GM12891 (cell line): Measurements from ENCODE around the gene RABL6.
"Not testable (repeated sequence)": the region's sequence is repeated elsewhere in the genome, so short reads cannot be mapped to it uniquely, and the experiment has no call there.

Experiments
- DNase-seq: peaks from one replicate; pipeline ENCODE4 v3.0.0; 2011; ENCODE audit warnings: low spot score; ENCODE audit not compliant: insufficient read length
- FAIRE-seq: peaks from 2 replicates; lab custom pipeline; 2011; peaks lifted over from hg19 to GRCh38; lab: Jason Lieb, UNC
- PAX5 ChIP-seq: IDR thresholded peaks from 2 replicates; pipeline ENCODE4 v1.6.1; 2011; ENCODE audit warnings: low read length, moderate library complexity, mild to moderate bottlenecking; ENCODE audit not compliant: insufficient read depth, severe bottlenecking
- POLR2A ChIP-seq: IDR thresholded peaks from 2 replicates; pipeline ENCODE4 v1.6.1; 2011; ENCODE audit warnings: low read depth, low read length, control low read depth
- POLR2AphosphoS5 ChIP-seq: IDR thresholded peaks from 2 replicates; pipeline ENCODE4 v1.6.1; 2011; ENCODE audit warnings: low read depth, low read length, control low read depth
- POU2F2 ChIP-seq: IDR thresholded peaks from 2 replicates; pipeline ENCODE4 v1.6.1; 2011; ENCODE audit warnings: low read depth, mild to moderate bottlenecking, control low read depth, low read length, moderate library complexity
- SPI1 ChIP-seq: IDR thresholded peaks from 2 replicates; pipeline ENCODE4 v1.6.1; 2011; ENCODE audit warnings: low read depth, low read length, control low read depth
- TAF1 ChIP-seq: IDR thresholded peaks from 2 replicates; pipeline ENCODE4 v1.6.1; 2011; ENCODE audit warnings: low read depth, low read length, control low read depth

Gene RABL6

DNA sequence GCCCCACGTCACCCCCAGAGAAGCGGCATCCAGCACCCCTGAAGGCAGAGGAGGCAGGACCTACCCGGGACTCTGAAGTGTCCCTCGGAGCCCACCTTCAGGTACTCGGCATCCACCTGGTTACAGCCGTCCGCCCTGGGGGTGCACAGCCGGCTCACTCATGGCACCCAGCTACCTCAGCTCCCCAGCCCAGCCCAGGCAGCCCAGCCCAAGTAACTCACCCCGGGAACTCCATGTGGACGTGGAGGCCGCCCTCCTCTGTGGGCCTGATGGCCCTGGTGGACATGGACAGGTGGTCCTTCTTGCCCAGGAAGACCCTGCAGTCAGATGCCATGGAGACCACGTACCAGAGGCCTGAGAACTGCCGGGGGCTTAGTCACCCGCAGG is 44.1 kb upstream of the RABL6 start:
- FAIRE-seq (no peak), DNase-seq (no peak)
- TF ChIP-seq SPI1 = no peak

DNA sequence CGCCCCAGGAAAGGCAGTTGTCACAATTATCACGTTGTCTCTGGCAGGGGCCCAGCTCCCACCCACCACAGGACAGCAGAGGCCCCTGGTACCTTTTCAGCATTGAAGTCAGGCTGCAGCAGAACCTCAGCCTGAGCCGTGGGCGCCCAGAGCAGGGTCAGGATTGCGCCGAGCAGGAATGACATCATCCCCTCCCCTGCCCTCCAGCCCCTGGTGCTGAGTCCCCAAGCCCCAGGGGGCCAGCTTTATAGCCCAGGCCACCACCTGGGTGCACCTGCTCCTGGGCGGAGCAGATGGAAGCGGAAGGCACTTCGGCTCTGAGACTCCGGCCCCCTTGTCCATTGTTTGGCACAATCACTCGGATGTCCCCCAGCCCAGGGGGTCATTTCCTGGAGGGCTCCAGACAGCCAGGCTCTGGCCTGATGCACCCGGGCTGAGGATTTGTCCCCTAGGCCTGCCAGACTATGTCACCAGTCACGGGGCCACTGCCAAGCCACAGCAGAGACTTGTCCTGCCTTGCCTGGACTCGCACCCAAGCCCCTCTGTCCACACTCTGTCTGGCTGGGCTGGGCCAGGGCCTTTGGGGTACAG is 43.4 kb upstream of the RABL6 start, which contains the start of gene LCN15:
Gene LCN15 (minus strand): TSS at position 218 of the 591 bp plus-strand sequence. CDS start 30 bp downstream, at position 188.
- TF ChIP-seq POU2F2 (no peak), PAX5 (no peak), POLR2AphosphoS5 (no peak), SPI1 (no peak), TAF1 (no peak), POLR2A (no peak)
- FAIRE-seq (no peak), DNase-seq (no peak)

DNA sequence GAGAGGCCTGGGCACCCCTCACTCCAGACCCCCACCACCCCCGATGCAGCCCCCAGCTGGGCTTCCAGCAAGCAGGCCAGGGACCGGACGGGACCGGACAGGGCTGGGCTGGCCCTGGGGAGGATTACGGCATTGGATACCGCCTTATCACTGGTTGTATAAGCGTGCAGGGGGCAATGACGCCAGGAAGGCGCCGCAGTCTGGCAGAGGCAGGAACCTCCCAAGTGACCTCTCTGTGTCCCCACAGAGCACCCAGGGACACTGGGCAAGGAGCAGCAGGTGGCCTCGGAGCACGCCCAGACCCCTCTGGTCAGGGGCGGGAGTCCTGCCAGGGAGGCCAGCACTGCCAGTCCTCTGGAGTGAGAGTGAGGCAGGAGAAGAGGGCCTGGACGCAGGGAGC is 42.7 kb upstream of the RABL6 start:
- no peak for FAIRE-seq
- DNase-seq = no peak
- no peak for TF ChIP-seq PAX5
- no peak for TF ChIP-seq POLR2A
- no peak for TF ChIP-seq SPI1
- no peak for TF ChIP-seq POU2F2
- no peak for TF ChIP-seq TAF1
- TF ChIP-seq POLR2AphosphoS5 = no peak

GRCh38 chr9:136765745-136766409 is 41.9 kb upstream of the RABL6 start:
- peak; percentile 69 for FAIRE-seq
- DNase-seq = not testable (repeated sequence)

DNA sequence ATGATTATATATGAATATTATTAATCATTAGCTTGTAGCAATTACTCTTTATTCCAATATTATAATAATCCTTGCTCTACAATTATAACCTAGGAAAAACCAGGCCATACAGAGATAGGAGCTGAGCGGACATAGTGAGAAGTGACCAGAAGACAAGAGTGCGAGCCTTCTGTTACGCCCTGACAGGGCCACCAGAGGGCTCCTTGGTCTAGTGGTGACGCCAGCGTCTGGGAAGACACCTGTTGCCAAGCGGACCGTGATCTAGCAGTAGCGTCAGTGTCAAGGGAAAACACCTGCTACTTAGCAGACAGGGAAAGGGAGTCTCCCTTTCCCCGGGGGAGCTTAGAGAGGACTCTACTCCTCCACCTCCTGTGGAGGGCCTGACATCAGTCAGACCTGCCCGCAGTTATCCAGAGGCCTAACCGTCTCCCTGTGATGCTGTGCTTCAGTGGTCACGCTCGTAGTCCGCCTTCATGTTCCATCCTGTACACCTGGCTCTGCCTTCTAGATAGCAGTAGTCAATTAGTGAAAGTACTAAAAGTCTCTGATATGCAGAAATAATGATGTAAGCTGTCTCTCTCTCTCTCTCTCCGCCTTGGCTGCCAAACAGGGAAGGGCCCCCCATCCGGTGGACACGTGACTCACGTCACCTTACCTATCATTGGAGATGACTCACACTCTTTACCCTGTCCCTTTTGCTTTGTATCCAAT is 41.2 kb upstream of the RABL6 start:
- FAIRE-seq = peak; percentile 84
- TF ChIP-seq POU2F2 = peak; percentile 48; the same call in 1 of the 2 replicates
- DNase-seq = not testable (repeated sequence)

DNA sequence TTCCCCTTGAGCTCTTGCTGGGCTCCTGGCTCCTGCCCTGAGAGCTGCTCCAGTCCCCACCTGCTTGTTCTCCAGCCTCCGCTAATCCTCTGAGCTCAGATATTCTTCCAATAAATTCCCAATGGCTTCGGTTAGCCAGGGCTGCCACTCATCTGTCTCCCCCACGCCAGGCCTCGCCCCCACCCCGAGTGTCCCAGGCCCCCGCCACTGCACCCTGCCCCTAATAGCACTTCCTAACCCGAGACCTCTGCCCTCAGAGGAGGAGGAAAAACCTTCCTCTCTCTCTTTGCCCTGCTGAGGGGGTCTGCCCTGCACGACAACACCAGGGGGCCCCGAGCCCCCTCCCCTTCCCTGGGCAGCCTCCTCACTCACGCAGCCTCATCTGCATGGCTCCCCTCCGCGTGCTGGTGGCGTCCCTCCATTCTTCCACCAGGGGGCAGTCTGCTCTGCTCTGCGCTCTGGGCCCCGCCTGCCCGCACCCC is 38.0 kb upstream of the RABL6 start:
- TF ChIP-seq SPI1 (no peak), POU2F2 (no peak), PAX5 (no peak), POLR2A (no peak), TAF1 (no peak), POLR2AphosphoS5 (no peak)
- peak; percentile 69 for DNase-seq

GRCh38 chr9:136771907-136772415 is 35.8 kb upstream of the RABL6 start:
- DNase-seq (no peak), FAIRE-seq (no peak)
- TF ChIP-seq POLR2A (no peak), POLR2AphosphoS5 (no peak), TAF1 (no peak), PAX5 (no peak), SPI1 (no peak), POU2F2 (no peak)

More for the DNA sequence above, 38.0 kb upstream of the RABL6 start:
- no peak for FAIRE-seq

DNA sequence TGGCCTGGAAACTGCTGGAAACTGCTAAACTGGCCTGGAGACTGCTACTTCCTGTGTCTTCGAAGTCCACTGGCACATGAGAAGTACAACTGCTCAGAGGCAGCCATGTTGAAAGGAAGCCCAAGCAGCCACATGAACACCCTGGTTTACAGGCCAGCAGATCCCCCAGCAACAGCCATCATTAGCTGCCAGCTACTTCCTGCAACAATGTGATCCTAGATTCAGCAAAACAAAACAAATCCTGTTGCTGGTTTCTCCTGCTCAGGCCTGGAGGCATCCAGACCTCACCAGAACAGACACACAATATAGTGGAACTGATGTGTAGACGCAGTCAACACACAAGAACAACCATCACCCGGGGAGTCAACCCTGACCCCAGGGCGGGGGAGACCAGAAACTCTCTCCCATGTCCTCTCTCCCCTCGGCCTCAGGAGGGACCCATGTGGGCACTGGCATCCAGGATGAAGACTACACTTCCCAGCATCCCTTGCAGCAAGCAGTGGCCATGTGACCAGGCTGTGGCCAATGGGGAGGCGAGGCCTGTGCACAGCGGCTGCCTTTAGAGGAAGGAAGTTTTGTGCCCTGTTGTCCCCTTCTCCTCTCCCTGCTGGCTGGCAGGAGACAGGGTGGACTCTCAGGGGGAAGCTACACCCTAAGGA is 34.2 kb upstream of the RABL6 start:
- no peak for DNase-seq
- TF ChIP-seq POLR2A (no peak), POLR2AphosphoS5 (no peak), POU2F2 (no peak)
- no peak for FAIRE-seq

- FAIRE-seq = no peak
- no peak for DNase-seq
- TF ChIP-seq TAF1 = no peak
- TF ChIP-seq POLR2AphosphoS5 = no peak
- no peak for TF ChIP-seq PAX5
- TF ChIP-seq POLR2A = no peak
- TF ChIP-seq SPI1 = no peak
- no peak for TF ChIP-seq POU2F2
Measured at GRCh38 chr9:136774416-136775045, 33.2 kb upstream of the RABL6 start.

DNA sequence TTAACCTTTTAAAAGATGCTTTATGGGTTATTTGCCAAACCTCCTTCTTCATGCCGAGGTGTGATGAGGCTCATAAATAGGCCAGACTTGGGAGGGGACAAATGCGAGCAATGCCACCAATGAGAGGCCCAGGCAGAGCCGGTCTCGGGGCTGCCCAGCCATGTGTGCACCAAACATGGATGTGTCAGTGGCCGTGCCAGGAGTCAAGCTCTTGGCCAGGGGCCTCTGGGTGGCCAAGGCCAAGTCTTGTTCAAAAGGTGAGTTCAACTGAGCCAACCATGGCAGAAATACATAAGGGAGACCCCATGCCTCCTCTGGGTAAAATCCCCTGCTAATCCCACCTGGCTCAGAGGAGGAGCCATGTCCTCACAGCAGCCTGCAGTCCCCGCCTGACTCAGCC is 32.6 kb upstream of the RABL6 start:
- DNase-seq (no peak), FAIRE-seq (no peak)
- no peak for TF ChIP-seq POLR2AphosphoS5
- TF ChIP-seq POU2F2 = no peak
- no peak for TF ChIP-seq SPI1
- TF ChIP-seq TAF1 = no peak
- no peak for TF ChIP-seq PAX5
